NOMO-1 treated with dmso at 0.1 percent for 144 hours (cell line): ENCODE data around the gene PHC2.

Source experiments
- DNase-seq: peaks from one replicate; lab custom pipeline; 2025; ENCODE audit not compliant: unreplicated experiment; lab: John Stamatoyannopoulos, UW

Gene PHC2

GRCh38 chr1:33353531-33353930 is 77.4 kb downstream of the PHC2 start:
- no peak for DNase-seq

GRCh38 chr1:33351281-33351660 is 79.6 kb downstream of the PHC2 start:
- DNase-seq = no peak

GRCh38 chr1:33350611-33351280 is 80.1 kb downstream of the PHC2 start:
- DNase-seq = no peak

- peak; percentile 61 for DNase-seq
Observed at GRCh38 chr1:33349778-33350610, 80.9 kb downstream of the PHC2 start.

- DNase-seq = no peak
Observed at GRCh38 chr1:33349081-33349759, 81.7 kb downstream of the PHC2 start.

GRCh38 chr1:33348676-33349080 is 82.2 kb downstream of the PHC2 start:
- no peak for DNase-seq

- no peak for DNase-seq
Observed at GRCh38 chr1:33348194-33348593, 82.7 kb downstream of the PHC2 start.

- no peak for DNase-seq
Observed at GRCh38 chr1:33347650-33347992, 83.3 kb downstream of the PHC2 start.

GRCh38 chr1:33346927-33347649 is 83.8 kb downstream of the PHC2 start:
- DNase-seq = no peak

- DNase-seq = no peak
Observed at GRCh38 chr1:33346533-33346926, 84.4 kb downstream of the PHC2 start.

- no peak for DNase-seq
Observed at GRCh38 chr1:33344896-33345560, 85.9 kb downstream of the PHC2 start.

GRCh38 chr1:33343539-33343938 is 87.4 kb downstream of the PHC2 start:
- no peak for DNase-seq

GRCh38 chr1:33342041-33342723 is 88.7 kb downstream of the PHC2 start:
- no peak for DNase-seq

GRCh38 chr1:33341190-33341589 is 89.7 kb downstream of the PHC2 start:
- no peak for DNase-seq

GRCh38 chr1:33339413-33339812 is 91.5 kb downstream of the PHC2 start:
- DNase-seq = no peak

GRCh38 chr1:33338440-33339211 is 92.3 kb downstream of the PHC2 start:
- DNase-seq = peak; percentile 79

GRCh38 chr1:33338048-33338439 is 92.9 kb downstream of the PHC2 start:
- no peak for DNase-seq

GRCh38 chr1:33337441-33337840 is 93.5 kb downstream of the PHC2 start:
- DNase-seq = no peak

GRCh38 chr1:33336580-33336979 is 94.3 kb downstream of the PHC2 start:
- DNase-seq = no peak

- DNase-seq = peak; percentile 51
Observed at GRCh38 chr1:33335020-33335419, 95.9 kb downstream of the PHC2 start.
